GM19395 (cell line): ENCODE data around the gene GADL1.

Experiments
- ATAC-seq: cut with Tn5 transposase; IDR thresholded peaks from one replicate; pipeline ENCODE4 v1.9.1; 2021; ENCODE audit warnings: mild to moderate bottlenecking, moderate library complexity; ENCODE audit not compliant: unreplicated experiment

Gene GADL1

GRCh38 chr3:30681649-30682211 lies 212.7 kb downstream of the GADL1 start:
- ATAC-seq = no peak

GRCh38 chr3:30680789-30681648 lies 213.4 kb downstream of the GADL1 start:
- no peak for ATAC-seq

GRCh38 chr3:30679045-30679444 lies 215.4 kb downstream of the GADL1 start:
- no peak for ATAC-seq

- ATAC-seq = no peak
Observed at GRCh38 chr3:30677347-30677685, 217.1 kb downstream of the GADL1 start.

- ATAC-seq = no peak
Observed at GRCh38 chr3:30676424-30677346, 217.8 kb downstream of the GADL1 start.
